ENCODE results near the gene TSPAN4.

- TF ChIP-seq, protein P1, sequence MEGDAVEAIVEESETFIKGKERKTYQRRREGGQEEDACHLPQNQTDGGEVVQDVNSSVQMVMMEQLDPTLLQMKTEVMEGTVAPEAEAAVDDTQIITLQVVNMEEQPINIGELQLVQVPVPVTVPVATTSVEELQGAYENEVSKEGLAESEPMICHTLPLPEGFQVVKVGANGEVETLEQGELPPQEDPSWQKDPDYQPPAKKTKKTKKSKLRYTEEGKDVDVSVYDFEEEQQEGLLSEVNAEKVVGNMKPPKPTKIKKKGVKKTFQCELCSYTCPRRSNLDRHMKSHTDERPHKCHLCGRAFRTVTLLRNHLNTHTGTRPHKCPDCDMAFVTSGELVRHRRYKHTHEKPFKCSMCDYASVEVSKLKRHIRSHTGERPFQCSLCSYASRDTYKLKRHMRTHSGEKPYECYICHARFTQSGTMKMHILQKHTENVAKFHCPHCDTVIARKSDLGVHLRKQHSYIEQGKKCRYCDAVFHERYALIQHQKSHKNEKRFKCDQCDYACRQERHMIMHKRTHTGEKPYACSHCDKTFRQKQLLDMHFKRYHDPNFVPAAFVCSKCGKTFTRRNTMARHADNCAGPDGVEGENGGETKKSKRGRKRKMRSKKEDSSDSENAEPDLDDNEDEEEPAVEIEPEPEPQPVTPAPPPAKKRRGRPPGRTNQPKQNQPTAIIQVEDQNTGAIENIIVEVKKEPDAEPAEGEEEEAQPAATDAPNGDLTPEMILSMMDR (IDR thresholded peaks at IDR 0.05; ENCODE audit: low read depth, low read length, missing input control): no peak
- TF ChIP-seq MAX (IDR thresholded peaks at IDR 0.05): no peak
- no peak for TF ChIP-seq YY1 (IDR thresholded peaks at IDR 0.05)
- no peak for TF ChIP-seq TAF1 (conservative IDR thresholded peaks at IDR 0.05)
These were observed 46.6 kb downstream of the TSPAN4 start for GRCh38 chr11:889257-889656.
